Measurements from ENCODE around the gene POP7. TPM values are rescaled to one million over a fixed set of nuclear protein-coding genes. Genes with fewer than 3 reads are reported as not detected.

The POP7 gene
- total RNA-seq, 1 donor = 10.4 TPM

GRCh38 chr7:100684534-100685042 is 21.3 kb upstream of the POP7 start:
- no peaks in the 10 kb centered on the region for H3K9me3 ChIP-seq (ENCODE audit: low read depth, low read length)
- peaks cover 18% of the 10 kb centered on the region for H3K4me1 ChIP-seq (ENCODE audit: insufficient read depth, low read length)
- no peaks in the 10 kb centered on the region for H3K27me3 ChIP-seq (ENCODE audit: insufficient read depth, low read length)
- no peak overlapping the region for H3K4me3 ChIP-seq (ENCODE audit: low read length)

- no peaks in the 10 kb centered on the region for H3K27me3 ChIP-seq (ENCODE audit: insufficient read depth, low read length)
- no peaks in the 10 kb centered on the region for H3K9me3 ChIP-seq (ENCODE audit: low read depth, low read length)
- H3K4me1 ChIP-seq (ENCODE audit: insufficient read depth, low read length) = peaks cover 18% of the 10 kb centered on the region
- no peak overlapping the region for H3K4me3 ChIP-seq (ENCODE audit: low read length)
Measured at GRCh38 chr7:100685049-100685605, 20.8 kb upstream of the POP7 start.

- H3K4me1 ChIP-seq (ENCODE audit: insufficient read depth, low read length) = peaks cover 14% of the 10 kb centered on the region
- no peaks in the 10 kb centered on the region for H3K27me3 ChIP-seq (ENCODE audit: insufficient read depth, low read length)
- no peaks in the 10 kb centered on the region for H3K9me3 ChIP-seq (ENCODE audit: low read depth, low read length)
- no peak overlapping the region for H3K4me3 ChIP-seq (ENCODE audit: low read length)
Measured at GRCh38 chr7:100685631-100686145, 20.2 kb upstream of the POP7 start.

- H3K4me3 ChIP-seq (ENCODE audit: low read length) = no peak overlapping the region
- H3K9me3 ChIP-seq (ENCODE audit: low read depth, low read length) = no peaks in the 10 kb centered on the region
- peaks cover 16% of the 10 kb centered on the region for H3K4me1 ChIP-seq (ENCODE audit: insufficient read depth, low read length)
- no peaks in the 10 kb centered on the region for H3K27me3 ChIP-seq (ENCODE audit: insufficient read depth, low read length)
Measured at GRCh38 chr7:100686201-100686821, 19.6 kb upstream of the POP7 start.

- H3K4me3 ChIP-seq (ENCODE audit: low read length) = no peak overlapping the region
- H3K9me3 ChIP-seq (ENCODE audit: low read depth, low read length) = no peaks in the 10 kb centered on the region
- H3K4me1 ChIP-seq (ENCODE audit: insufficient read depth, low read length) = peaks cover 21% of the 10 kb centered on the region
- H3K27me3 ChIP-seq (ENCODE audit: insufficient read depth, low read length) = no peaks in the 10 kb centered on the region
Measured at GRCh38 chr7:100686822-100687211, 19.1 kb upstream of the POP7 start.

GRCh38 chr7:100687261-100687660 is 18.7 kb upstream of the POP7 start:
- Histone ChIP-seq H3K4me1 (ENCODE audit: insufficient read depth, low read length) (peaks cover 26% of the 10 kb centered on the region), H3K9me3 (ENCODE audit: low read depth, low read length) (no peaks in the 10 kb centered on the region)

GRCh38 chr7:100687751-100688300 is 18.1 kb upstream of the POP7 start:
- Histone ChIP-seq H3K9me3 (ENCODE audit: low read depth, low read length) (no peaks in the 10 kb centered on the region), H3K4me3 (ENCODE audit: low read length) (no peak overlapping the region), H3K27me3 (ENCODE audit: insufficient read depth, low read length) (no peaks in the 10 kb centered on the region), H3K4me1 (ENCODE audit: insufficient read depth, low read length) (peaks cover 31% of the 10 kb centered on the region)

More at GRCh38 chr7:100687261-100687660, 18.7 kb upstream of the POP7 start:
- no peaks in the 10 kb centered on the region for H3K27me3 ChIP-seq (ENCODE audit: insufficient read depth, low read length)
- no peak overlapping the region for H3K4me3 ChIP-seq (ENCODE audit: low read length)

- Histone ChIP-seq H3K27me3 (ENCODE audit: insufficient read depth, low read length) (no peaks in the 10 kb centered on the region), H3K4me3 (ENCODE audit: low read length) (no peak overlapping the region), H3K4me1 (ENCODE audit: insufficient read depth, low read length) (peaks cover 37% of the 10 kb centered on the region), H3K9me3 (ENCODE audit: low read depth, low read length) (no peaks in the 10 kb centered on the region)
Measured at GRCh38 chr7:100688326-100688860, 17.5 kb upstream of the POP7 start.

- Histone ChIP-seq H3K4me3 (ENCODE audit: low read length) (no peak overlapping the region), H3K27me3 (ENCODE audit: insufficient read depth, low read length) (no peaks in the 10 kb centered on the region), H3K4me1 (ENCODE audit: insufficient read depth, low read length) (peaks cover 38% of the 10 kb centered on the region), H3K9me3 (ENCODE audit: low read depth, low read length) (no peaks in the 10 kb centered on the region)
Measured at GRCh38 chr7:100689230-100690135, 16.4 kb upstream of the POP7 start.

GRCh38 chr7:100691676-100692577 is 14.0 kb upstream of the POP7 start:
- Histone ChIP-seq H3K27me3 (ENCODE audit: insufficient read depth, low read length) (no peaks in the 10 kb centered on the region), H3K4me1 (ENCODE audit: insufficient read depth, low read length) (peaks cover 43% of the 10 kb centered on the region), H3K4me3 (ENCODE audit: low read length) (no peak overlapping the region), H3K9me3 (ENCODE audit: low read depth, low read length) (no peaks in the 10 kb centered on the region)

GRCh38 chr7:100692578-100692961 is 13.4 kb upstream of the POP7 start:
- Histone ChIP-seq H3K4me3 (ENCODE audit: low read length) (peak overlapping the region; percentile 61), H3K4me1 (ENCODE audit: insufficient read depth, low read length) (peaks cover 43% of the 10 kb centered on the region)

GRCh38 chr7:100693312-100694097 is 12.4 kb upstream of the POP7 start:
- Histone ChIP-seq H3K4me3 (ENCODE audit: low read length) (peak overlapping the region; percentile 61), H3K4me1 (ENCODE audit: insufficient read depth, low read length) (peaks cover 43% of the 10 kb centered on the region), H3K27me3 (ENCODE audit: insufficient read depth, low read length) (no peaks in the 10 kb centered on the region), H3K9me3 (ENCODE audit: low read depth, low read length) (no peaks in the 10 kb centered on the region)

More at GRCh38 chr7:100692578-100692961, 13.4 kb upstream of the POP7 start:
- H3K9me3 ChIP-seq (ENCODE audit: low read depth, low read length) = no peaks in the 10 kb centered on the region
- H3K27me3 ChIP-seq (ENCODE audit: insufficient read depth, low read length) = no peaks in the 10 kb centered on the region

GRCh38 chr7:100694098-100694745 is 11.7 kb upstream of the POP7 start, which contains the start of gene GIGYF1:
TSS of gene GIGYF1 (minus strand) at chr7:100694250. CDS start at chr7:100688238, 6,012 bp downstream.
- no peaks in the 10 kb centered on the region for H3K27me3 ChIP-seq (ENCODE audit: insufficient read depth, low read length)
- H3K4me1 ChIP-seq (ENCODE audit: insufficient read depth, low read length) = peaks cover 43% of the 10 kb centered on the region
- H3K9me3 ChIP-seq (ENCODE audit: low read depth, low read length) = no peaks in the 10 kb centered on the region
- H3K4me3 ChIP-seq (ENCODE audit: low read length) = peak within 1 kb of the TSS; percentile 61

Measured in mononuclear cell (primary cell).